ENCODE results near the gene PIWIL1.

DNA sequence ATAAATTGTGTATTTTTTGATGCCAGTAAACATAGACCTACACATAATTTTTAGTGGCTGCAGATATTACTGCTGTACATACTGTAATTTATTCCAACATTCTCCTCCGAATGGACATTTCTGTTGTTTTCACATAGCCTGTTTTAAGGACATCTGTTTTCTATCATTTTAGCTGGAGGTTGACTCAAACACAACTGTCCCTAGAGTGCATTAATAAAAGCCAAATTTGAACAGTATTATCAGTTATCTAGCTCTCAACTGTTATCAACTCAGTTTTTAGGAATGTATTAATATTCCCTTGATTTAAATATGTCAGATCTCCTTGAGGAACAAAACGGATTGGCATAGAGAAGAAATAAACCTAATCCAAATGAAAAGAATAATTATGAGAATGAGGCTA, 17.2 kb upstream of the PIWIL1 start:
- TF ChIP-seq, protein P1, sequence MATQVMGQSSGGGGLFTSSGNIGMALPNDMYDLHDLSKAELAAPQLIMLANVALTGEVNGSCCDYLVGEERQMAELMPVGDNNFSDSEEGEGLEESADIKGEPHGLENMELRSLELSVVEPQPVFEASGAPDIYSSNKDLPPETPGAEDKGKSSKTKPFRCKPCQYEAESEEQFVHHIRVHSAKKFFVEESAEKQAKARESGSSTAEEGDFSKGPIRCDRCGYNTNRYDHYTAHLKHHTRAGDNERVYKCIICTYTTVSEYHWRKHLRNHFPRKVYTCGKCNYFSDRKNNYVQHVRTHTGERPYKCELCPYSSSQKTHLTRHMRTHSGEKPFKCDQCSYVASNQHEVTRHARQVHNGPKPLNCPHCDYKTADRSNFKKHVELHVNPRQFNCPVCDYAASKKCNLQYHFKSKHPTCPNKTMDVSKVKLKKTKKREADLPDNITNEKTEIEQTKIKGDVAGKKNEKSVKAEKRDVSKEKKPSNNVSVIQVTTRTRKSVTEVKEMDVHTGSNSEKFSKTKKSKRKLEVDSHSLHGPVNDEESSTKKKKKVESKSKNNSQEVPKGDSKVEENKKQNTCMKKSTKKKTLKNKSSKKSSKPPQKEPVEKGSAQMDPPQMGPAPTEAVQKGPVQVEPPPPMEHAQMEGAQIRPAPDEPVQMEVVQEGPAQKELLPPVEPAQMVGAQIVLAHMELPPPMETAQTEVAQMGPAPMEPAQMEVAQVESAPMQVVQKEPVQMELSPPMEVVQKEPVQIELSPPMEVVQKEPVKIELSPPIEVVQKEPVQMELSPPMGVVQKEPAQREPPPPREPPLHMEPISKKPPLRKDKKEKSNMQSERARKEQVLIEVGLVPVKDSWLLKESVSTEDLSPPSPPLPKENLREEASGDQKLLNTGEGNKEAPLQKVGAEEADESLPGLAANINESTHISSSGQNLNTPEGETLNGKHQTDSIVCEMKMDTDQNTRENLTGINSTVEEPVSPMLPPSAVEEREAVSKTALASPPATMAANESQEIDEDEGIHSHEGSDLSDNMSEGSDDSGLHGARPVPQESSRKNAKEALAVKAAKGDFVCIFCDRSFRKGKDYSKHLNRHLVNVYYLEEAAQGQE (IDR thresholded peaks at IDR 0.05; ENCODE audit: insufficient read depth in 1 of 2, low read depth in 2 of 2, low read length in 2 of 2): no peak
- TF ChIP-seq POLR2AphosphoS5 (IDR thresholded peaks at IDR 0.05; ENCODE audit: low read depth, low read length): no peak
